OCI-LY3 (cell line): ENCODE measurements around the gene SLC22A15.
"Not testable (repeated sequence)": the region's sequence is repeated elsewhere in the genome, so short reads cannot be mapped to it uniquely, and the experiment has no call there.

Experiments used
- H2AFZ ChIP-seq: fragments of 200-600, 300-600 bp; shearing (Covaris generic); 2 replicates; pipeline ENCODE4 v1.6.0; 2014; ENCODE audit warnings: antibody characterized with exemption, low read depth, low read length
- H3K27ac ChIP-seq: fragments of 200-600, 300-600 bp; sonication (generic); 2 replicates; pipeline ENCODE4 v1.5.1; 2014; ENCODE audit warnings: mild to moderate bottlenecking, low read length, moderate library complexity, mixed read lengths
- H3K27me3 ChIP-seq: fragments of 200-600, 300-600 bp; sonication (generic); 2 replicates; pipeline ENCODE4 v1.6.1; 2014; ENCODE audit warnings: low read depth, low read length, mixed read lengths
- H3K36me3 ChIP-seq: fragments of 200-600, 300-600 bp; sonication (generic); replicated peaks from 2 replicates; pipeline ENCODE3; 2014; ENCODE audit warnings: low read depth, low read length, mixed read lengths
- H3K4me1 ChIP-seq: fragments of 300-600, 200-600 bp; sonication (generic); 2 replicates; pipeline ENCODE4 v1.6.1; 2014; ENCODE audit warnings: low read length, mixed read lengths
- H3K4me2 ChIP-seq: fragments of 200-600, 300-600 bp; sonication (generic); 2 replicates; pipeline ENCODE4 v1.6.1; 2014; ENCODE audit warnings: low read length, mixed read lengths
- H3K4me3 ChIP-seq: fragments of 300-600, 200-600 bp; sonication (generic); 2 replicates; pipeline ENCODE4 v1.5.1; 2014; ENCODE audit warnings: antibody characterized with exemption, mild to moderate bottlenecking, low read length, moderate library complexity
- H3K79me2 ChIP-seq: fragments of 300-600, 200-600 bp; shearing (Covaris generic); 2 replicates; pipeline ENCODE4 v1.6.1; 2014; ENCODE audit warnings: mild to moderate bottlenecking, low read length, mixed read lengths
- H3K9ac ChIP-seq: fragments of 300-600, 200-600 bp; shearing (Covaris generic); 2 replicates; pipeline ENCODE4 v1.6.0; 2014; ENCODE audit warnings: mild to moderate bottlenecking, low read length, moderate library complexity
- H3K9me3 ChIP-seq: fragments of 200-600, 300-600 bp; shearing (Covaris generic); 2 replicates; pipeline ENCODE4 v1.6.1; 2014; ENCODE audit warnings: low read length, mixed read lengths; ENCODE audit not compliant: insufficient read depth
- H4K20me1 ChIP-seq: fragments of 200-600, 300-600 bp; sonication (generic); 2 replicates; pipeline ENCODE4 v1.6.1; 2016; ENCODE audit warnings: low read length, mixed read lengths; ENCODE audit not compliant: insufficient read depth
- EZH2phosphoT487 ChIP-seq: fragments of 200-600 bp; shearing (Covaris generic); IDR thresholded peaks from 2 replicates; pipeline ENCODE4 v1.6.1; 2018; ENCODE audit warnings: antibody characterized with exemption, mixed run types, low read depth
- TF ChIP-seq, protein P1 (sequence below): fragments of 200-600, 300-600 bp; sonication (generic); IDR thresholded peaks from 2 replicates; pipeline ENCODE4 v1.5.1; 2014; ENCODE audit warnings: antibody characterized with exemption, low read length, low read depth

SLC22A15 gene

DNA sequence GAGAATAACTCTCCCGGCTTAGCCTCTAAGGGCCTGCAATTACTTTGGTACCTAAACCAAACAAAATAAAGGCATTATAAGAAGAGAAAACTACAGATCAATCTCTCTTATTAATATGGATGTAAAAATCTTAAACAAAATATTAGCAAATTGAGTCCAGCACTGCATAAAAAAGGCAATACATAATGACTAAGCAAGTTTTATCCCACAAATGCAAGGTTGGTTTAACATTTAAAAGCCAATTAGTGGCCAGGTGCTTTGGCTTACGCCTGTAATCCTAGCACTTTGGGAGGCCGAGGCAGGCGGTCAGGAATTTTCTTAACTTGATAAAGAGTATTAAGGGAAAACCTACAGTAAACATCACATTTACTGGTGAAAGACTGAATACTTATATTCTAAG lies 67.8 kb downstream of the SLC22A15 start:
- no peak overlapping the region for H2AFZ ChIP-seq
- H4K20me1 ChIP-seq, result no peaks in the 10 kb centered on the region
- H3K9me3 ChIP-seq, result no peaks in the 10 kb centered on the region
- H3K4me3 ChIP-seq, result no peak overlapping the region
- H3K4me1 ChIP-seq, result no peaks in the 10 kb centered on the region
- H3K9ac ChIP-seq, result no peak overlapping the region
- TF ChIP-seq EZH2phosphoT487, result no peak
- TF ChIP-seq, protein P1, sequence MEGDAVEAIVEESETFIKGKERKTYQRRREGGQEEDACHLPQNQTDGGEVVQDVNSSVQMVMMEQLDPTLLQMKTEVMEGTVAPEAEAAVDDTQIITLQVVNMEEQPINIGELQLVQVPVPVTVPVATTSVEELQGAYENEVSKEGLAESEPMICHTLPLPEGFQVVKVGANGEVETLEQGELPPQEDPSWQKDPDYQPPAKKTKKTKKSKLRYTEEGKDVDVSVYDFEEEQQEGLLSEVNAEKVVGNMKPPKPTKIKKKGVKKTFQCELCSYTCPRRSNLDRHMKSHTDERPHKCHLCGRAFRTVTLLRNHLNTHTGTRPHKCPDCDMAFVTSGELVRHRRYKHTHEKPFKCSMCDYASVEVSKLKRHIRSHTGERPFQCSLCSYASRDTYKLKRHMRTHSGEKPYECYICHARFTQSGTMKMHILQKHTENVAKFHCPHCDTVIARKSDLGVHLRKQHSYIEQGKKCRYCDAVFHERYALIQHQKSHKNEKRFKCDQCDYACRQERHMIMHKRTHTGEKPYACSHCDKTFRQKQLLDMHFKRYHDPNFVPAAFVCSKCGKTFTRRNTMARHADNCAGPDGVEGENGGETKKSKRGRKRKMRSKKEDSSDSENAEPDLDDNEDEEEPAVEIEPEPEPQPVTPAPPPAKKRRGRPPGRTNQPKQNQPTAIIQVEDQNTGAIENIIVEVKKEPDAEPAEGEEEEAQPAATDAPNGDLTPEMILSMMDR, result no peak
- H3K4me2 ChIP-seq, result no peak overlapping the region
- no peaks in the 10 kb centered on the region for H3K79me2 ChIP-seq
- no peaks in the 10 kb centered on the region for H3K27me3 ChIP-seq
- no peak overlapping the region for H3K27ac ChIP-seq
- no peaks in the 10 kb centered on the region for H3K36me3 ChIP-seq

GRCh38 chr1:116046933-116047332 lies 70.6 kb downstream of the SLC22A15 start:
- not testable (repeated sequence) for H3K27me3 ChIP-seq, H3K27ac ChIP-seq, H3K9ac ChIP-seq, H3K79me2 ChIP-seq, H3K4me2 ChIP-seq, H2AFZ ChIP-seq, H3K9me3 ChIP-seq, H4K20me1 ChIP-seq, H3K36me3 ChIP-seq, H3K4me1 ChIP-seq, H3K4me3 ChIP-seq

DNA sequence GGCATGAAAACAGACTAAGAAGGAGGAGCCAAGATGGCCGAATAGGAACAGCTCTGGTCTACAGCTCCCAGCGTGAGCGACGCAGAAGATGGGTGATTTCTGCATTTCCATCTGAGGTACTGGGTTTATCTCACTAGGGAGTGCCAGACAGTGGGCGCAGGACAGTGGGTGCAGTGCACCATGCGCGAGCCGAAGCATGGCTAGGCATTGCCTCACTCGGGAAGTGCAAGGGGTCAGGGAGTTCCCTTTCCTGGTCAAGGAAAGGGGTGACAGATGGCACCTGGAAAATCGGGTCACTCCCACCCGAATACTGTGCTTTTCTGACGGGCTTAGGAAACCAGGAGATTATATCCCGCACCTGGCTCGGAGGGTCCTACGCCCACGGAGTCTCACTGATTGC lies 75.6 kb downstream of the SLC22A15 start:
- H4K20me1 ChIP-seq, H3K4me2 ChIP-seq, H3K36me3 ChIP-seq, H3K27me3 ChIP-seq, H3K9ac ChIP-seq, H3K4me1 ChIP-seq, H2AFZ ChIP-seq, H3K9me3 ChIP-seq, H3K79me2 ChIP-seq, H3K4me3 ChIP-seq, H3K27ac ChIP-seq: not testable (repeated sequence)

GRCh38 chr1:116062201-116062600 lies 85.9 kb downstream of the SLC22A15 start:
- Histone ChIP-seq H3K79me2 (no peaks in the 10 kb centered on the region), H4K20me1 (no peaks in the 10 kb centered on the region)

DNA sequence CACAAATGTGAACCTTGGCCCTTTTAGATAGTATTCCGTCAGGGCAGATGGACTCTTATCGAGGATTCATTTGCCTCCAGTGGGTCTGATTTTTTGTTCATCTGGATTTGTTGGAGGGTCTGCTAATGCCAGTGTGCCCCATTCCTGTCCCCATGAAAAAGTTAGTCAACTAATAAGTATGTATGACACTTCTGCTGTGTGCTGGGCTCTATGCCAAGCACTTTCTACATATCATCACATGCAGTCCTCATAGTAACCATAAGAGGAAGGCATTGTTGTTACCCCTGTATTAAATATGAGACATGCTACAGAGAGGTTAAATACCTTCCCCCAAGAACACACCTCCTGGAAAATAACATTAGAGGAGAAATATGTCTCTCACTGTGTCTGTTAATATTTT lies 88.3 kb downstream of the SLC22A15 start:
- TF ChIP-seq, protein P1, result no peak
- TF ChIP-seq EZH2phosphoT487, result no peak
- Histone ChIP-seq H2AFZ (no peak overlapping the region), H3K4me1 (no peaks in the 10 kb centered on the region), H3K9me3 (no peaks in the 10 kb centered on the region), H3K36me3 (no peaks in the 10 kb centered on the region), H4K20me1 (no peaks in the 10 kb centered on the region), H3K27me3 (no peaks in the 10 kb centered on the region), H3K27ac (no peak overlapping the region), H3K79me2 (no peaks in the 10 kb centered on the region), H3K9ac (no peak overlapping the region), H3K4me2 (no peak overlapping the region), H3K4me3 (no peak overlapping the region)

More at GRCh38 chr1:116062201-116062600, 85.9 kb downstream of the SLC22A15 start:
- no peaks in the 10 kb centered on the region for H3K27me3 ChIP-seq
- H3K4me3 ChIP-seq, result no peak overlapping the region
- no peak overlapping the region for H3K27ac ChIP-seq
- TF ChIP-seq, protein P1, result no peak
- no peak for TF ChIP-seq EZH2phosphoT487
- H3K4me2 ChIP-seq, result no peak overlapping the region
- H3K4me1 ChIP-seq, result no peaks in the 10 kb centered on the region
- no peaks in the 10 kb centered on the region for H3K36me3 ChIP-seq
- H3K9me3 ChIP-seq, result no peaks in the 10 kb centered on the region
- no peak overlapping the region for H3K9ac ChIP-seq
- H2AFZ ChIP-seq, result no peak overlapping the region
